Measurements from ENCODE around the gene TCHHL1.
A peak's percentile ranks its signal among the peaks of the same experiment; 100 is the strongest.

Gene TCHHL1

GRCh38 chr1:152038871-152039270, 50.0 kb downstream of the TCHHL1 start:
- no peak for DNase-seq (ENCODE audit: low read depth)

- DNase-seq (ENCODE audit: low read depth), result peak; percentile 41
These were observed 52.3 kb downstream of the TCHHL1 start, which contains the start of gene S100A11 for GRCh38 chr1:152036267-152037216. TSS of gene S100A11 (minus strand) at chr1:152037004. CDS start at chr1:152036915, 89 bp downstream.

GRCh38 chr1:152035539-152036266, 53.2 kb downstream of the TCHHL1 start:
- no peak for DNase-seq (ENCODE audit: low read depth)

DNA sequence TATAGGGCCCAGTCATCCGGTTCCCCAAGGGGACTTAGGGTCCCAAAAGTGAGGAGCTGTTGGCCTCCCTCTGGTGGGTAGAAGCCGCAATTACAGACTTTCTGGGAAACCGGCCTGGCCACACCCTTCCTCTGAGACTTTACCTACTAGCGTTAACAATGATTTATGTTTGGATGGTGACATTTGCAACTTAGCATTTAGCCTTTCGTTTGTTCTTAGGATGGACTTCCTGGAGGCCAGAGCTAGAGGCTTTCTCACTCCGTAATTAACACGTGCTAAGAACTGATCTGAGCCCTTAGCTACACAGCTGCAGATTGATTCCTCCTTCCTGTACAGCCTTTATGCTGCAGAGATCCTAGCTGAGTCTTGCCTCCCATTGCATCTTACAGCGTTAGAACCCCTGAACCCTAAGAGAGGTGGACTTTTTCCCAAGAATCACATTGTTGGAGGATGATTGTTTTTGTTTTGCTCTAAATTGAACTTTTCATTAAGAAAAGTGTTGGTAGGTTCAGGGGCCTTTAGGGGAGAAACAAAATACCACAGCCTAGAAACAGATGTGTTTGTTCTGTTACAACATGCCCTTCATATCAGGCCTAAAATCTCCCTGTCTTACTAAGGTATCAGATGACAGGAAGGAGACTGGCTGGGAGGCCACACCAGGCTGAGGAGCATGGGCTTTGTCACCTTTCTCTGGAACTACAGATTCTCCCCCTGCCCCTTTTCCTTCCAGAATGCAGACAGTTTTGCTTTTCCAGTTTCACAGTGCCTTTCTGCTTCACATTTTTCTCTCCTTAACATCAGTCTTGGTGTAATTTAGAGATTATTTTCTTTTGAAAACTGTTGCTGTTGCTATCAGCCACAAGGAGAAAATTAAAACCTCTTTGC, 54.0 kb downstream of the TCHHL1 start:
- DNase-seq (ENCODE audit: low read depth), result peak; percentile 50

DNA sequence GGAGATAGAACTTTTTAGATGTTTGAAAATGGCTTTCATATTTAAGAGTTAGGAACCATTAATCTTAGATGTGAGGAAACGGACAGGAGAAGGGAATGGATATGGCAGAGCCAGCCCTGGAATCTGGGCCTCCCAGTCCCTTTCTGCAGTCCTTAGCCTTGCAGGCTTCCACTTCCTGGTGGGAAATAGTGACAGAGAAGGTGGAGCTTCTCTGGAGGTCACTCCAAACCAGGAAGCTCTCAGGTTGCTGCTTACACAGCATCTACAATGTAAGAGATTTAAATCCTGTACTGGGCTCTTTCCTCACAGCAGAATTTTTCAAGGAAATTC, 54.6 kb downstream of the TCHHL1 start:
- DNase-seq (ENCODE audit: low read depth), result no peak

Data from T follicular helper cell (primary cell).